Ovary (tissue), 9 donors: Measurements from ENCODE around the gene AKAP5. TPM values are rescaled to one million over a fixed set of nuclear protein-coding genes. Genes with fewer than 3 reads are reported as not detected.

ENCODE experiments used
- DNase-seq, 5 donors: peaks; one replicate each; pipeline ENCODE4 v3.0.0-alpha.2; 2019 to 2020
- H3K27ac ChIP-seq, 2 donors: fragments of 200-600 bp; one replicate each; pipeline versions ENCODE4 v1.5.1 to v1.8.0; 2019 to 2022
- H3K27me3 ChIP-seq: fragments of 200-600 bp; one replicate; pipeline ENCODE4 v1.8.0; 2022
- H3K36me3 ChIP-seq: fragments of 200-600 bp; sonication (generic); one replicate; pipeline ENCODE4 v1.5.1; 2019
- H3K4me1 ChIP-seq: one replicate; pipeline ENCODE4 v1.8.1; 2013; ENCODE audit warnings: mild to moderate bottlenecking, moderate library complexity; ENCODE audit not compliant: insufficient read depth
- H3K4me3 ChIP-seq: fragments of 200-600 bp; sonication (generic); one replicate; pipeline ENCODE4 v1.5.1; 2017
- H3K9me3 ChIP-seq, 2 donors: fragments of 200-600 bp in 1 of 2; sonication (generic) in 1 of 2; one replicate each; pipeline versions ENCODE4 v1.5.1 to v1.8.1; 2013 to 2019; ENCODE audit warnings: mild to moderate bottlenecking in 1 of 2, moderate library complexity in 1 of 2
- EP300 ChIP-seq: sonication (generic); formaldehyde crosslinking; IDR thresholded peaks from one replicate; pipeline ENCODE4 v1.6.1; 2017; ENCODE audit warnings: antibody characterized with exemption
- POLR2A ChIP-seq: fragments of 450-650 bp; IDR thresholded peaks from one replicate; pipeline ENCODE4 v1.6.1; 2017; ENCODE audit warnings: antibody characterized with exemption, mild to moderate bottlenecking, moderate library complexity
- WGBS, 3 donors: extraction: QIAGEN DNeasy Blood & Tissue Kit in 1 of 3; methylation state at CpG; one replicate each; pipeline versions ENCODE4 v1.1.5 to v1.1.7; 2013 to 2017; 5-methylcytosine and 5-hydroxymethylcytosine counted together
- intact Hi-C, 4 donors: fragments of 100-400 bp; cut with DNase I; formaldehyde crosslinking; loops; one replicate each; pipeline versions ENCODE4 v1.11.0 to v1.15.1; 2022 to 2023
- polyA plus RNA-seq, 2 donors: library from polyadenylated mRNA; stranded (reverse); fragments of 200-250 nt in 1 of 2; fragments of 350-450 nt in 1 of 2; fragmentation: Illumina TruSeq in 1 of 2; extraction: RNeasy Lipid Tissue Mini Kit (QIAGEN cat#74804) in 1 of 2; gene quantifications; one replicate each; pipeline ENCODE4 v1.2.3, GENCODE V29; 2013 to 2014
- total RNA-seq, 7 donors: library from RNA; depleted of rRNA in 2 of 7; stranded (reverse); fragments of >200 nt in 2 of 7; fragmentation: NEBNext Ultra II Directional in 3 of 7; extraction: Animal tissue kit (Norgen Biotek cat#: 25700) in 3 of 7; gene quantifications; one replicate each; pipeline versions ENCODE4 v1.1.0 to v1.2.4, GENCODE V29; 2016 to 2023
- TF ChIP-seq, protein P1 (sequence below), 3 donors: fragments of 450-650 bp in 2 of 3; fragments of 200-600 bp in 1 of 3; IDR thresholded peaks; one replicate each; pipeline versions ENCODE4 v1.5.1 to v1.8.0; 2016 to 2022; ENCODE audit warnings: antibody characterized with exemption in 3 of 3, mild to moderate bottlenecking in 1 of 3
- donor health status: DM: no; HTN: no; CAD: no; lungs with moderate emphysema.
- donor health status: DM: no; HTN: no; CAD: no.
- donor health status: Bipolar disorder and iron deficiency.
- donor health status: DM: yes; HTN: yes; CAD: no.
- donor health status: DM: no; HTN: no; CAD: no.
- donor health status: DM: yes; HTN: yes; CAD: no.

AKAP5 gene
- total and polyA plus RNA-seq, 9 donors = 0.12 to 1.7 (median 0.56) TPM

DNA sequence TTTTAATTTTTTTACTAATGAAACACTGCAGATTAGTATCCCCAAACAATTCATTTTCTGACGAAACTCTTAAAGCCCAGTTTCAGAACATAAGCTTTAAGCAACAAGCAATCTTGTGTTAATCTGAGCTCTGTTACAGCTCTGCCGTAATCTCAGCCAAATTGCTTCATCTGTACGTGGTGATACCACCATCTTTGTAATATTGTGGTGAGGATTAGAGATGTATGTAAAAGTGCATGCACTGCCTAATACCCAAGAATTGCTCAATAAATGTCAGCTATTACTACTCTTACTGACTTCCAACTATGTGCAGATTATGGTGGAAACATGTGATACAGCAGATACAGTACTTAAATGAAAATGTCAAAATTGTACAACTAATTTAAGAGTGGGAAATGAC, 1.8 kb downstream of the AKAP5 start:
- intact Hi-C loops = no loop called here
- Histone ChIP-seq H3K27me3 (no peaks in the 10 kb centered on the region), H3K27ac (no peak overlapping the region), H3K4me3 (no peak overlapping the region), H3K36me3 (no peaks in the 10 kb centered on the region), H3K9me3 (no peaks in the 10 kb centered on the region), H3K4me1 (peaks cover 2% of the 10 kb centered on the region)
- 88 to 92% (median 89%) methylated on average over 3 of the region's 3 CpGs for WGBS, 3 donors
- no peak for DNase-seq
- TF ChIP-seq, protein P1, sequence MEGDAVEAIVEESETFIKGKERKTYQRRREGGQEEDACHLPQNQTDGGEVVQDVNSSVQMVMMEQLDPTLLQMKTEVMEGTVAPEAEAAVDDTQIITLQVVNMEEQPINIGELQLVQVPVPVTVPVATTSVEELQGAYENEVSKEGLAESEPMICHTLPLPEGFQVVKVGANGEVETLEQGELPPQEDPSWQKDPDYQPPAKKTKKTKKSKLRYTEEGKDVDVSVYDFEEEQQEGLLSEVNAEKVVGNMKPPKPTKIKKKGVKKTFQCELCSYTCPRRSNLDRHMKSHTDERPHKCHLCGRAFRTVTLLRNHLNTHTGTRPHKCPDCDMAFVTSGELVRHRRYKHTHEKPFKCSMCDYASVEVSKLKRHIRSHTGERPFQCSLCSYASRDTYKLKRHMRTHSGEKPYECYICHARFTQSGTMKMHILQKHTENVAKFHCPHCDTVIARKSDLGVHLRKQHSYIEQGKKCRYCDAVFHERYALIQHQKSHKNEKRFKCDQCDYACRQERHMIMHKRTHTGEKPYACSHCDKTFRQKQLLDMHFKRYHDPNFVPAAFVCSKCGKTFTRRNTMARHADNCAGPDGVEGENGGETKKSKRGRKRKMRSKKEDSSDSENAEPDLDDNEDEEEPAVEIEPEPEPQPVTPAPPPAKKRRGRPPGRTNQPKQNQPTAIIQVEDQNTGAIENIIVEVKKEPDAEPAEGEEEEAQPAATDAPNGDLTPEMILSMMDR (IDR thresholded peaks at IDR 0.05) = no peak
- no peak for TF ChIP-seq EP300
- no peak for TF ChIP-seq POLR2A

DNA sequence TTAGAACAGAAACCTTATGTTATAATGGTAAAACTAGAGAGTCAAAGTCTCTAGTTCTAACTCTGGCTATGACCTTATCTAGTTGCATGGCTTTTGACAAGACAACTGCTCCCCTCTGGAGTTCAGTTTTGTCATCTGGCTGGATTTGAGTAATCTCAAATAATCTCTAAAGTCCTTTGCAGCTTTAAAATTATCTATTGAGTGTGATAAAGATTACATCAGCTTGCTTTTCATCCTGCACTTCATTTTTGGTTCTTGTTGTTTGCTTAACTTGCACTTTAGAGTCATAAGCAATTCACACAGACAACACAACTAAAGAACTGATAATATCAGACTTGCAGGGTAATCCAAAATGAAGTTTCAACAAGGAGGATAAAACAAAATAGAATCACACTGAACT, 2.3 kb downstream of the AKAP5 start:
- Histone ChIP-seq H3K4me1 (peaks cover 2% of the 10 kb centered on the region), H3K27me3 (no peaks in the 10 kb centered on the region), H3K36me3 (no peaks in the 10 kb centered on the region), H3K27ac (no peak overlapping the region), H3K4me3 (no peak overlapping the region), H3K9me3 (no peaks in the 10 kb centered on the region)
- TF ChIP-seq EP300 = no peak
- TF ChIP-seq, protein P1 (IDR thresholded peaks at IDR 0.05) = no peak
- no peak for TF ChIP-seq POLR2A
- intact Hi-C loops = no loop called here
- no peak for DNase-seq

DNA sequence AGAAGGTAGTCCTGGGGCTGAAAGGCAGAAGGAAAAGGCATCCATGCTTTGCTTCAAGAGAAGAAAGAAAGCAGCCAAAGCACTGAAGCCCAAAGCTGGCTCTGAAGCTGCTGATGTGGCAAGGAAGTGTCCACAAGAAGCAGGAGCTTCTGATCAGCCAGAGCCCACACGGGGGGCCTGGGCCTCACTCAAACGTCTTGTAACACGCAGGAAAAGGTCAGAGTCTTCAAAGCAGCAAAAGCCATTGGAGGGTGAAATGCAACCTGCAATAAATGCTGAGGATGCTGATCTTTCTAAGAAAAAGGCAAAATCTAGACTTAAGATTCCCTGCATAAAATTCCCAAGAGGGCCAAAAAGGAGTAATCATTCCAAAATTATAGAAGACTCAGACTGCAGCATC, 3.2 kb downstream of the AKAP5 start:
- WGBS, 3 donors = 68 to 79% (median 72%) methylated on average over 3 of the region's 3 CpGs
- intact Hi-C loops = no loop called here
- Histone ChIP-seq H3K4me1 (peaks cover 2% of the 10 kb centered on the region), H3K9me3 (no peaks in the 10 kb centered on the region), H3K27me3 (no peaks in the 10 kb centered on the region), H3K27ac (no peak overlapping the region), H3K4me3 (no peak overlapping the region), H3K36me3 (no peaks in the 10 kb centered on the region)
- TF ChIP-seq EP300 (no peak), POLR2A (no peak)
- TF ChIP-seq, protein P1 (IDR thresholded peaks at IDR 0.05) = no peak
- DNase-seq = no peak

DNA sequence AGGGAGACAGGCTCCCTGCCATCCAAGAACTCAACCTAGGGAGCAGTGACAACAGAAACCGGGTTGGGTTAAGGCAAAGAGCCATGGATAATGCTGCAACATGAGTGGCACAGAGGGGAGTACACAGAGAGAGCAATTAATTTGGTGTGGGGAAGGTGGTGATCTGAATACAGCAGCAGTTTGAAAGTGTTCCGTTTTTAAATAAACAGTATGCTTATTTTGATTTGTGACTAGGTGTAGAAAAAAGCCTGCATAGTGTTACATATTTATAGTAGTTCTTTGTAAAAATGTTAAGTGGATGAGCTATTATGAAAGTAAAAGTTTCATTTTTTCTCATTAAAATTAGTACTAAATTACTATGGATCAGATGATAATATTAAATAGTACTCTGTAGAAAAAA, 8.7 kb downstream of the AKAP5 start:
- DNase-seq = no peak
- TF ChIP-seq, protein P1 (IDR thresholded peaks at IDR 0.05) = no peak
- TF ChIP-seq POLR2A (no peak), EP300 (no peak)
- intact Hi-C loops = loop anchor here in 1 of 4 donors (10.0 kb wide), 1 partner anchor 129 kb away; no protein-coding TSS in a partner anchor
- Histone ChIP-seq H3K4me1 (no peaks in the 10 kb centered on the region), H3K4me3 (no peak overlapping the region), H3K36me3 (no peaks in the 10 kb centered on the region), H3K9me3 (no peaks in the 10 kb centered on the region), H3K27ac (no peak overlapping the region), H3K27me3 (no peaks in the 10 kb centered on the region)
- 71 to 78% (median 78%) methylated on average over 2 of the region's 2 CpGs for WGBS, 3 donors
